Amniotic epithelial cell (primary cell): ENCODE measurements around the gene SFRP4.
"Not testable (repeated sequence)": the region's sequence is repeated elsewhere in the genome, so short reads cannot be mapped to it uniquely, and the experiment has no call there.

Experiments
- DNase-seq: peaks from one replicate; pipeline ENCODE4 v3.0.0-alpha.2; 2010; ENCODE audit warnings: low read depth

The SFRP4 gene

DNA sequence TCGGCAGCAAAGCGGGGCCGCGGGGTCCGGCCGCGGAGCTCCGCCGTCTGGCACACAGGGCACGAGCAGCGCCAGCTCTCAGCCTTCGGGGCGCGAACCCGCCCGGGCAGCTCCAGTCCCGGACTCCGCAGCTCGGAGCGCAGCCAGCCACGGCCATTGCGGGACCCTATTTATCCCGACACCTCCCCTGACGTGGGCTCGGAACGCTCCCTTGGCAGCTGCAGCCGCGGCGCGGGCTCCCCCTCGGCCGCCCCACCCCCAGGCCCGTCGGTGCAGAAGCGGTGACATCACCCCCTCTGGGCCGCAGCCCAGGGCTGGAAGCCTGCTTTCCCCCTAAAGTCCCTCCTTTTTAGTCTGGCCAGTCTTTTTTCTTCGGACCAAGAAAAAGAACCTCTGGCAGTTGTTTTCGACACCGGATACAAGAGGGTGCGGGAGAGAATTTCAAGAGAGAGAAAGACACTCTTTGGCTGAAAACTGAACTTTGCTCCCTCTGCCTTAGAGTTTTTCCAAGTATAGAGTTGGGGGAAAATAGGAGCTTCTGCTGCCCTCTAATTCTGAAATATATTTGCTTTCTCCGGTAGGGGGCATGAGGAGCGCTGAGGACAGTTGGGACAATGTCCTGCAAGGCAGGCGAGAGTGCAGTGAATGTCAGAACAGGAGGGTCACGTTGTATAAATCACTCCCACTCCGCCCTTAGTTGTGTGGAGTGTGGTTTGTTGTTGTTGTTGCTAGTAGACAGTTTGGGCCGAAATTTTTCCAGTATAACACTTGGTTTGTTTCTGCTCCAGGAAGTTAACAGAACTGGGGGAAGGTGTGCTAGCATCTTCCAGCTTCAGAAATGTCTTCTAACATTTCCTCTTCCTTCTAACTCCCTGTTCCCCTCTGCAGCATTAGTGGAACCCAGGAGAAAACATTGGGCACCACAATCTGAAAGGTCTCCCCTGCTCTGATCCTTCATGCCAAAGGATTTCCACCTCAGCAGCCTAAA lies at the start of gene SFRP4:
Gene SFRP4 (minus strand): TSS at position 145 of the 988 bp plus-strand sequence. CDS start 280 bp downstream, outside the sequence.
- no peak for DNase-seq

GRCh38 chr7:37964196-37964595 lies 47.6 kb upstream of the SFRP4 start:
- no peak for DNase-seq

- DNase-seq: no peak
Measured at GRCh38 chr7:37961251-37961650, 44.6 kb upstream of the SFRP4 start.

GRCh38 chr7:37960483-37960882 lies 43.9 kb upstream of the SFRP4 start:
- no peak for DNase-seq

GRCh38 chr7:37957221-37957970 lies 40.8 kb upstream of the SFRP4 start:
- DNase-seq: no peak

DNA sequence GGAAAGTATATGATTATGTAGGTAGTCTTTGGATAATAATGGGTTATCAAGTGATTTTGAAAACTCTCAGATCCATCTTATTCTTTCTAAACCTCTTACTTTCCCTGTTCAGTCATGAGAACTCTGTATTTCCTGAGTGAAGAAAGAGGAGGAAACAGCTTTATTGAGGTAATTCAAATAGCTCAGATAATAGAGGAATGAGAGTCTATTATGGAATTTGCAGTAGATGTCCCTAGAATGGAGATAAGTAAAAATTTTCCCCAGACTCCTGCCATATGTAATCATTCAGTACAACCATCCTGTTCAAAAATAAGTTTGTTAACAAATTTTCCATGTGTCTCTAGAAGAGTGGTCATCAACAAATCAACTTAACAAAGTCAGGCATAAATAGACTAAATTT lies 40.2 kb upstream of the SFRP4 start:
- no peak for DNase-seq

- DNase-seq: not testable (repeated sequence)
Measured at GRCh38 chr7:37954217-37954616, 37.6 kb upstream of the SFRP4 start.

DNA sequence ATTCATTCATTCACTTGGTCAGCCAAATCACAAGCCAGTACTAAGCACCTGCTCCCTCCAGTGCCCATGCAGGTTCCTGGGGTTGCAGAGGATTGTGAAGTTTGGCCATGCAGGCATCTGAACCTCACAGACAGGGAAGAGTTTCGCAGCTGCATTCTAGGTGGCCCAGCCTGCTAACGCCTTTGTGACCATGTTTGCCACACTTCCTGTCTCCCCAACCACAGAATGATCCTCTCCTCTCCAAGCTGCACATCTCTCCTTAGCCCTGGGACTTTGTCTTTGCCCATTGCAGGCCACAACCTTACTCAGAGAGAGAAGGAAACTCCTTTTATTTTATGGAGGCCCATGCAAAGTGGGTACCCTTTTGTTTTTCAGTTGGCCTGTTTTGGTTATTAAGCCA lies 35.6 kb upstream of the SFRP4 start:
- DNase-seq: no peak

DNA sequence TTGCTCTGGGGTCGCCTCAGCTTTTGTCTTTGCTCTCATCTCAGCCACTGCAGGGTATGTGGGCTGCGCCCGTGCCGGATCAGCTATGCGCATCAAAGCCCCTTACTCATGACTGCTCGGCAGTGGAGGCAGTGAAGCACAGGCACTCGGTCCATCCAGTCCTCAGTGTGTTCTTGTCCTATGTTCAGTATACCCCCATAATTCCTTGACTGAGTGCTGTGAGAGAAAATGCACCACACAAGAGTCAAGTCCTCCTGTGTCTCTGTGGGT lies 31.3 kb upstream of the SFRP4 start:
- DNase-seq: no peak

DNA sequence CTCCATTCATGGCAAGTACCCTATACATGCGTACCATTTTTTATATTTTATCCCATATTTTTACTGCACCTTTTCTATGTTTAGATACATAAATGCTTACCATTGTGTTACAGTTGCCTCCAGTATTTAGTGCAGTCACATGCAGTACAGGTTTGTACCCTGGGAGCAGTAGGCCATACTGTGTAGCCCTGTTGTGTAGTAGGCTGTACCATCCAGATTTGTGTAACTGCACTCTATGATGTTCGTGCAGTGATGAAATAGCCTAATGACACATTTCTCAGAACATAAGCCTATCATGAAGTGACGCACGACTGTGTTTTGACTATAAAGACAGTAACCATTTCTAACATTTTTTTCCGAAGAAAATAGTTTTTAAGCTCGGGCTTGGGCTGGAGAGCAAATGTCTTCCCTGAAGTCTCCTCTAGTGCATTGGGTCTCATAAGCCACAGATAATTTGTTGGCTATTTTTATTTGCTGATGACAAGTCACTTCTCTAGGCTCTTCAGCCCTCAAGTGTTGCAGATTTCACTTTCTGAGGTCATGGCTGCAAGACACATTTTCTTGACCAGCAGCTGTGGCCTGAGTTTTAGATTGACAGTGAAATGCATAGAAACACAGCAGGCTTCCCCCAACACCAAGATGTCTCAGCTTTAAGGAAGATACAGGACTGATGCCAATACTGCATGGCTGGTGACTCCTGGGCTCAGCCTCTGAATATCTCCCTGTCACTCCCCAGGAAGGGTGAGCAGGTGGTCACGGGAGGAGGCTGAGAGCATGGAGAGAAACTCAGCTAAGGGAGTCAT lies 30.7 kb upstream of the SFRP4 start:
- DNase-seq: no peak

GRCh38 chr7:37945336-37945735 lies 28.7 kb upstream of the SFRP4 start:
- no peak for DNase-seq

- no peak for DNase-seq
Measured at GRCh38 chr7:37944737-37945054, 28.1 kb upstream of the SFRP4 start.

- DNase-seq: no peak
Measured at GRCh38 chr7:37943905-37944736, 27.5 kb upstream of the SFRP4 start.

- no peak for DNase-seq
Measured at GRCh38 chr7:37942934-37943610, 26.5 kb upstream of the SFRP4 start.

DNA sequence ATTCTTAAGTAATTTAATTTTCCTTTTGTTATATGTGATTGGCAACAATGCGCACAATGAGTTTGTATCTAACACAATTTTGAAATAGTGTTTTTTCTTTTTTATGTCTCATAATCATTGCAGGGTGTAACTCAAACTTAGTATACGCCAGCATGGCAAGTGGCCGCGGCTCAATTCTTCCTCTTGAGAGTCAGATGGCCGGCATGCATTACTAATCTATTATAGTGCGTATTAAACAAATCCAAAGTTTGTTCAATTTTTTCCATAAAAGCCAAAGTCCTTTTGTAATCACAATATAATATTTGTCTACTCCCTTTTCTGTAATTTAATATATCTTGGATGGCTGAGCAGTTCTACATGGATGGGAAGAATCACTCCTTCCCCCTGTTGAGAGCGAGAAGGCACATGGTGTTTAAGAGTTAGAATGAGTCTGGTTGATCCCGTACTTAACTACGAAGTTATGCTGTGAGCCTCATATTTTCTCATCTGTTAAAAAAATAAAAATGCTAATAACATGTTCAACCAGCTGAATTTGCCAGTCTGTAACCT lies 16.5 kb upstream of the SFRP4 start:
- no peak for DNase-seq

- DNase-seq: no peak
Measured at GRCh38 chr7:37932543-37932942, 15.9 kb upstream of the SFRP4 start.

DNA sequence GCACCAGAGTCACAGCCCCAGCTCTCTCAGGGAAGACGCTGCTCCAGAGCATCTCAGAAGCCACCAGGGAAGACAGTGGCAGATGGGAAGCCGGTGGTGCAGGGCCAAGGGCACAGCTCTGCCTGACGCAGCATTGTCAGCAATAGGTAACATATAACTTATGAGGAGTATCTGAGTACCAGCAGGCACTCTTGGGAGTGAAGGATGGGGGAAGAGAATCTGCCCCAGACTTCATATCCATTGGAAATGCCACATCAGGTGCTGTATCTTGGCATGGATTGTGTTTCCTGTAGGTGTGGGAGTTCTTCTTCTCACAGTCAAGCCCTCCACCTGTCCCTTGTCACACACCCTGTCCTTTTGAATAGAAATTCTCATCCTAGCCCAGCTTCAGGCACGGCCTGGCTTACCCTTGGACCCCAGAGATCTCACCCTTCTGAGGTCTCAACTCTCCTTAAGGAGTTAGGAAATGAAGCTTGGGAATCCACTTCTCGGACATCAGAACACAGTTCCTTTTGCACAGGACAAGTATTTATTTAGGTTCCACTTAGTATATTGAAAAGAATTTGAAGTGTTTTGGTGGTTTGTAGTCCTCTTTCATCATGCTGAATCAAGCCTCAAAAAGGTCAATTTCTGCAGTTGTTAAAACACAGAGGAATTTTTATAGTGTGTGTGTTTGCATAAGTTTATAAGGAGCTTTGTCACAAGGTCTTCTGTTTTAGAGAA lies 13.8 kb upstream of the SFRP4 start:
- no peak for DNase-seq

DNA sequence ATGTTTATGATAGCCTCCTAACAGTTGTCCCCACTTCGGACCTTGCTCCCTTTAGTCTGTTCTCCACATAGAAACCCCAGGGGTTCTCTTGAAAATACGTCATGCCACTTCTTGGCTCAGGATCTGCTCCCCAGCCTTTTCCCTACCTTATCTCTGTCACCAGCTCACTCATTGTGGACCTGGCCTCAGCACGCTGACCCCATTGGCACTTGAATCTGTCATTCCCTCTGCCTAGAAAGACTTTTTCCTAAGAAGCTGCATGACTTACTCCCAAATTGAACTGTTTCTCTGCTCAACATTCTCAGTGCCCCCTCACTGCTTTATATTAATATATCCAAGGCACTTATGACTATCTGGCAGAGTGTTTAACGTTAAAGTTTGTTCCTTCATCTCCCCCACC lies 12.3 kb upstream of the SFRP4 start:
- DNase-seq: no peak

DNA sequence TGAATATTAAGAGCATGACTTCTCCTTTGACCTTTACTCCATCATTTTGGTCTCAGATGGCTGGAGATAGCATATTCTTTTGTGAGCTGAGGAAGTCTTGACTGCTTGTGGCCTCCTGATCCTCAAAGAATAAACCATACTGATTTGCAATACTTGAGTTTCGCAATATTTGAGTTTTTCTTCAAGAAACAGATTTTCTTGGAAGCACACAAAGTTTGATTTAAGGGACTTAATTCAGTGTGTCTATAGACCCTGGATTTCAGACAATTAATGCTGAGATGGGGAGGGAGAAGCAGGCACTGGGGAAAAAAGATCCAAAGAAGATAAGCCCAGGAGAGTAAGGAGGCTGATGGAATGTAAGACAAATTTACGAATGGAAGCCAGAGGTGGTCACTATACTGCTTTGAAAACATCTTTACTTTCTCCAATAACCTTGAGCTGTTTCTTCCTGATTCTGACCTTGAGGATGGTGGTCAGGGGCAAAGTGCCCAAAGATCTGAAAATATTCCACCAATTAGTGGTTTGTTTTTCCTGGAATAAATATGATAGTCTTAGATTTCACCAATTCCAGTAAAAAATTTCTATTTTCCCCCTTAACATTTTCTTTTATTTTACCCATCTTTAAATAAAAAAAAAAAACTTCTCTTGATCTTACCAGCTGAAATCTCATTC lies 11.3 kb upstream of the SFRP4 start:
- DNase-seq: no peak

- DNase-seq: no peak
Measured at GRCh38 chr7:37925620-37926019, 9.0 kb upstream of the SFRP4 start.
